Glomerular endothelial cell (primary cell): ENCODE data around the gene NECTIN2. TPM values are rescaled to one million over a fixed set of nuclear protein-coding genes. Genes with fewer than 3 reads are reported as not detected.

Experiments
- DNase-seq: peaks from one replicate; pipeline ENCODE4 v3.0.0-alpha.2; 2011; ENCODE audit warnings: low read depth, low spot score; ENCODE audit errors: extremely low read depth
- total RNA-seq: library from RNA; depleted of rRNA; stranded (reverse); fragments of >200 nt; gene quantifications from 2 replicates; pipeline ENCODE4 v1.2.3, GENCODE V29; 2015

The NECTIN2 gene
- 292 and 342 TPM in 2 replicates for total RNA-seq

DNA sequence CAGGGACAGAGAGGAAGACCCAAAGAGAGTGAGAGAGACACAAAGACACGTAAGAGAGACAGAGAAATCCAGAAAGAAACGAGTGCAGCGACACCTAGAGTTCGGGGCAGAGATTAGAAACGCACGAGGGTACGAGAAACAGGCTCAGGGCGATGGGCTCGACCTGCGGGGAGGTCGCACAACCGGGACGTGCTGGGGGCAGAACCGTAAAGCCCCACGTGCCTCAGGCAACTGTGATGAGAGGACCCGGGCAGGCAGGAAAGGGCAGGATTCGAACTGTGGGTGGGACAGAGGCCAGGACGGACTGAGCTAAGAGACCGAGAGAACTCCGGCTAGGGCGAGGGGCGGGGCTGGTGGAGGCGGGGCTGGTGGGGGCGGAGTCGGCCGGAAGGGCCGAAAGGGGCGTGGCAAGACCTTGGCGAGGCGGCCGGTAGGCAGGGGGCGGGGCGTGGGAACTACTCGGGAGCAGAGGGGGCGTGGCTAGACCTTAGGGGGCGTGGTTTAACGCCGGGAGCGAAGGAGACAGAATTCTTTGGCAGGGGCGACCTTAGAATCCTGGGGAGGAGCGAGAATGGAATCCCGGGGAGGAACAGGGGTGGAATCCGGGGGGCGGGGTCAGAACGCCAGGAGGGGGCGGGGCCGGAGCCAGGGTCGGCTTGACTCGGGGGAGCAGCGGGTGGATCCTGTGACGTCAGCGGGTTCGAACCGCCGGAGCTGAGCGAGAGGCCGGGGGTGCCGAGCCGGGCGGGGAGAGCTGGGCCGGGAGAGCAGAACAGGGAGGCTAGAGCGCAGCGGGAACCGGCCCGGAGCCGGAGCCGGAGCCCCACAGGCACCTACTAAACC lies at the start of gene NECTIN2:
Gene NECTIN2 (plus strand): TSS at position 686 of the 843 bp plus-strand sequence. CDS start 229 bp downstream, outside the sequence.
- DNase-seq: peak; percentile 95

- no peak for DNase-seq
Observed at GRCh38 chr19:44796701-44797115, 49.4 kb upstream of the NECTIN2 start.

DNA sequence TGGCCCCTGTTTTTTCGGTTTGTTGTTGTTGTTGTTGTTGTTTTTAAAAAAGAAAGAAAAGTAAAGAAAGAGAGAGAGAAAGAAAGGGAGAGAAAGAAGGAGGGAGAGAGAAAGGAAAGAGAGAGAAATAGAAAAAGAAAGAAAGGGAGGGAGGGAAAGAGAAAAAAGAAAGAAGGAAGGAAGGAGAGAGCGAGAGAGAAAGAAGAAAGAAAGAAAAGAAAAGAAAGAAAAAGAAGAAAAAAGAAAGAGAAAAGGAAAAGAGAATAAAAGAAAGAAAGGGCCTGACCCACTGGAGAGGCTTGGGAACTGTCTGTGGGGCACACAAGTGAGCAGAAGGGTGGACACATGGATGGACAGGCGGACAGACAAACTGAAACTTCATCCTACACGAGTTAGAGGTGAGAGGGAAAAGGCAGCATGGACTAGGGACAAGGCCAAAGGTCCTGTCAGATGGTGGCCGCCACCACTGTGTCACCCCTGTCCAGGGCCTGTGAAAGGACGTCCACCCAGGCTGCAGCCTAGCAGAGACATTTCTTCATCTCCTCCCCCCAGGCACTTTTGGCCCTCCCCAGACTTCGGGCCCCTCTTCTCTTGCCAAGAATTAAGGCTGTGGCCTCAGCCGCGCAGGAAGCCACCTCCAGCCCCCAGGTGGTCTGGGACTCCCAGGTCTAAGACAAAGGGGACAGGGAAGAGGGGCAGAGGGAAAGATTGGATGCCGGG lies 46.3 kb upstream of the NECTIN2 start:
- no peak for DNase-seq

GRCh38 chr19:44800461-44800860 lies 45.6 kb upstream of the NECTIN2 start:
- DNase-seq: no peak

GRCh38 chr19:44803442-44804428 lies 42.4 kb upstream of the NECTIN2 start:
- DNase-seq: no peak

DNA sequence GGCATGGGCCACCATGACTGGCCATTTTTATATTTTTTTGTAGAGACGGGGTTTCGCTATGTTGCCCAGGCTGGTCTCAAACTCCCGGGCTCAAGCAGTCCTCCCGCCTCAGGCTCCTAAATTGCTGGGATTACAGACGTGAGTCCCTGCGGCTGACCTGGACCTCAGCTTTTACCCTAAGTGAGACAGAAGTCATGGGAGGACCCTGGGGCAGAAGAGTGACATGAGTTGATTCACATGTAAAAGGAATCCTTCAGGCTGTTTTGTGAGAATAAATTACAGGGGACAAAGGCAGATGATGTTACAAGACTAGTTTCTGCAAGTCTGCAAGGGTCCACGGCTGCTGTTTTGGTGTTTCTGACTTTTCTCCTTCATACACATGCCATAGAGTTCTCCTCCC lies 39.8 kb upstream of the NECTIN2 start:
- DNase-seq: no peak

- DNase-seq: no peak
Observed at GRCh38 chr19:44807162-44807561, 38.9 kb upstream of the NECTIN2 start.

- DNase-seq: no peak
Observed at GRCh38 chr19:44807652-44808462, 38.2 kb upstream of the NECTIN2 start.

GRCh38 chr19:44808463-44809371 lies 37.4 kb upstream of the NECTIN2 start, which contains the start of gene BCAM:
BCAM (plus strand) TSS chr19:44809103; CDS start chr19:44809125, 22 bp downstream.
- no peak for DNase-seq

- no peak for DNase-seq
Observed at GRCh38 chr19:44809577-44810233, 36.4 kb upstream of the NECTIN2 start.

- no peak for DNase-seq
Observed at GRCh38 chr19:44810234-44811121, 35.6 kb upstream of the NECTIN2 start.

- no peak for DNase-seq
Observed at GRCh38 chr19:44811122-44811419, 35.0 kb upstream of the NECTIN2 start.

- no peak for DNase-seq
Observed at GRCh38 chr19:44812142-44812718, 33.9 kb upstream of the NECTIN2 start.

DNA sequence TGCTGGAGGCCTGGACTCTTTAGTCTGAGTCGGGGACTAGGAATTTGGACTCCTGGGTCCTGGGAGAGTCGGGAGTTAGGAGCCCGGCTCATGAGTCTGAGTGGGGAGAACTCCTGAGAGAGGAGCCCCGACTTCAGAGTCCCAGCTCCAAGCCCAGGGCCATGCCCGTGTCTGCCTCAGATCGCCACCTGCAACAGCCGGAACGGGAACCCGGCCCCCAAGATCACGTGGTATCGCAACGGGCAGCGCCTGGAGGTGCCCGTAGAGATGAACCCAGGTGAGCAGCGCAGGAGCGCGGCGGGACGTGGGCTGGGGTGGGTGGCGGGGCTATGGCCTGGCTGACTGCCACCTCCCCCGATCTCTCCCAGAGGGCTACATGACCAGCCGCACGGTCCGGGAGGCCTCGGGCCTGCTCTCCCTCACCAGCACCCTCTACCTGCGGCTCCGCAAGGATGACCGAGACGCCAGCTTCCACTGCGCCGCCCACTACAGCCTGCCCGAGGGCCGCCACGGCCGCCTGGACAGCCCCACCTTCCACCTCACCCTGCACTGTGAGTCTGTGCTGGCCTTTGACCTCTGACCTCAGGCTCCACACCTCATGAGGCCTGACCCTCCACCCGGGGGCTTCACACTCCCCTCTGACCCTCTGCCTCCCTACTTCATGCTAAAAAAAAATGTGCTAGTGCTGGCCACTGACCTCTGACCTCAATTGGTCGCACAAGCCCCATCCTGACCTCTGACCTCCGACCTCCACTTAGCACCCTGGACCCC lies 32.8 kb upstream of the NECTIN2 start:
- no peak for DNase-seq

DNA sequence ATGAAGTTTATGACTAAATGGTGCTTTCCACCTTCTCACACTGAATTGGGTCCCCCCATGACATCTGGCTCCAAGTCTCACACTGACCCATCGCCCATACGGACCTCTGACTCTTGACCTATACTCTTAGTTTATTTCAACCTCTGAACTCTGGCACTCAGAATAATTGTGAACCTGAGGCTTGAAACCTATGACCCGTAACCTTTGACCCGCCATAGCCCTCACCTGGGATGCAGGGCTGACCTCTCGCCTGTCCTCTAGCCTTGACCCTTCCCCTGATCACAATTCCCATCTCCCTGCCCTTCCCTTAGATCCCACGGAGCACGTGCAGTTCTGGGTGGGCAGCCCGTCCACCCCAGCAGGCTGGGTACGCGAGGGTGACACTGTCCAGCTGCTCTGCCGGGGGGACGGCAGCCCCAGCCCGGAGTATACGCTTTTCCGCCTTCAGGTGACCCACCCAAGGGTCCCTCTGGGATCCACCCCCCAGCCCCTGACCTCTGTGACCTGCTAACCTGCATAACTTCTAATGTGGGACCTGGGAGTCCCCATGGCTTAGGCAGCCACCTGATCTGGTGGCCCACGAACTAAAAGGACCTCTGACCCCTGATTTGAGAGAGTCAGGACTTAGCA lies 32.1 kb upstream of the NECTIN2 start:
- no peak for DNase-seq

DNA sequence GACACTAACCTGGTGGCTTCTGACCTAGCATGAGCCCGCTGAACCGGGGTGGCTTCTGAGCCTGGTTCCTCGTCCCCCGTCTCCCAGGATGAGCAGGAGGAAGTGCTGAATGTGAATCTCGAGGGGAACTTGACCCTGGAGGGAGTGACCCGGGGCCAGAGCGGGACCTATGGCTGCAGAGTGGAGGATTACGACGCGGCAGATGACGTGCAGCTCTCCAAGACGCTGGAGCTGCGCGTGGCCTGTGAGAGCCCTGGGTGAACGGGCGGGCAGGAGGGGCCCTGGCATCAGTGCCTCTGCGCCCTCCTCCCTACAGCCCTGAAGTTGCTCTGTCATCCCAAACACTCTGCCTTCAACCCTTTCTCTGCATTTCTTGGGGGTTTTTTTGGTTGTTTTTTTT lies 31.6 kb upstream of the NECTIN2 start:
- DNase-seq: no peak
